Activated CD8-positive, alpha-beta T cell treated with anti-CD3 and anti-CD28 coated beads, Interleukin-2, amount 10 ng/mL, durations not matched to agents 7 days and 5 days (primary cell): ENCODE measurements around the gene SOS1. TPM values are rescaled to one million over a fixed set of nuclear protein-coding genes. Genes with fewer than 3 reads are reported as not detected.

Source experiments
- ATAC-seq: fragments of 150-1000 bp; cut with Tn5 transposase; one replicate; pipeline ENCODE4 v1.10.0; 2021; ENCODE audit warnings: moderate library complexity
- CTCF ChIA-PET: fragments of 350-600 bp; sonication (Branson Sonifier 250); formaldehyde crosslinking; loops from one replicate; lab custom pipeline; 2021; ENCODE audit warnings: antibody characterized with exemption; lab: Charles Lee
- POLR2A ChIA-PET: fragments of 350-600 bp; sonication (Branson Sonifier 250); formaldehyde crosslinking; loops from one replicate; lab custom pipeline; 2021; ENCODE audit warnings: antibody characterized with exemption; lab: Charles Lee
- DNase-seq: peaks from one replicate; pipeline ENCODE4 v3.0.0-alpha.2; 2020
- H3K27ac Mint-ChIP-seq: one replicate; pipeline ENCODE4 v1.8.0; 2021; ENCODE audit warnings: mild to moderate bottlenecking, mixed read lengths
- H3K27me3 Mint-ChIP-seq: one replicate; pipeline ENCODE4 v1.8.0; 2021; ENCODE audit warnings: low read depth, mixed read lengths
- H3K36me3 Mint-ChIP-seq: one replicate; pipeline ENCODE4 v1.8.0; 2021; ENCODE audit warnings: low read depth, mixed read lengths
- H3K4me1 Mint-ChIP-seq: one replicate; pipeline ENCODE4 v1.8.0; 2021; ENCODE audit warnings: low read depth, mixed read lengths
- H3K4me3 Mint-ChIP-seq: one replicate; pipeline ENCODE4 v1.8.0; 2021; ENCODE audit warnings: mild to moderate bottlenecking, mixed read lengths
- H3K9me3 Mint-ChIP-seq: one replicate; pipeline ENCODE4 v1.8.0; 2022; ENCODE audit warnings: mixed read lengths; ENCODE audit not compliant: insufficient read depth
- total RNA-seq, 2 experiments: library from RNA; stranded (reverse); gene quantifications; one replicate each; pipeline ENCODE4 v1.2.3, GENCODE V29; 2021

The SOS1 gene
- total RNA-seq, 2 experiments from 2014 or later: 209 to 243 TPM

- no peaks in the 10 kb centered on the region for H3K9me3 Mint-ChIP-seq
- H3K36me3 Mint-ChIP-seq: peaks cover 59% of the 10 kb centered on the region
- CTCF ChIA-PET: interaction anchor here (1.3 kb wide), 1 partner anchor 238 kb away, joined by 10 read pairs; no protein-coding TSS in a partner anchor
- H3K4me1 Mint-ChIP-seq: peaks cover 10% of the 10 kb centered on the region
- no peaks in the 10 kb centered on the region for H3K27me3 Mint-ChIP-seq
- no peak overlapping the region for H3K4me3 Mint-ChIP-seq
- H3K27ac Mint-ChIP-seq: peak overlapping the region; percentile 58
- DNase-seq: no peak
- POLR2A ChIA-PET: no interaction called here
- no peak for ATAC-seq
Measured at GRCh38 chr2:38991899-38992298, 129.0 kb downstream of the SOS1 start.

- DNase-seq: no peak
- CTCF ChIA-PET: interaction anchor here (1.0 to 2.8 kb wide), 4 partner anchors 11 to 241 kb away, joined by 3 to 7 read pairs (median 6); no protein-coding TSS in a partner anchor
- POLR2A ChIA-PET: no interaction called here
- peaks cover 59% of the 10 kb centered on the region for H3K36me3 Mint-ChIP-seq
- no peak overlapping the region for H3K27ac Mint-ChIP-seq
- no peak overlapping the region for H3K4me3 Mint-ChIP-seq
- no peak for ATAC-seq
- H3K27me3 Mint-ChIP-seq: no peaks in the 10 kb centered on the region
- H3K9me3 Mint-ChIP-seq: no peaks in the 10 kb centered on the region
- peaks cover 3% of the 10 kb centered on the region for H3K4me1 Mint-ChIP-seq
Measured at GRCh38 chr2:38988716-38989115, 132.1 kb downstream of the SOS1 start.

- ChIA-PET POLR2A (no interaction called here), CTCF (interaction anchor here (1.1 kb wide), 1 partner anchor 247 kb away, joined by 4 read pairs; no protein-coding TSS in a partner anchor)
- Mint-ChIP-seq H3K9me3 (no peaks in the 10 kb centered on the region), H3K4me1 (no peaks in the 10 kb centered on the region), H3K27ac (no peak overlapping the region), H3K4me3 (no peak overlapping the region), H3K27me3 (no peaks in the 10 kb centered on the region), H3K36me3 (peaks cover 63% of the 10 kb centered on the region)
- no peak for ATAC-seq
- DNase-seq: no peak
Measured at GRCh38 chr2:38982498-38982897, 138.4 kb downstream of the SOS1 start.

GRCh38 chr2:38981670-38982357 lies 139.0 kb downstream of the SOS1 start:
- Mint-ChIP-seq H3K36me3 (peaks cover 59% of the 10 kb centered on the region), H3K9me3 (no peaks in the 10 kb centered on the region), H3K27ac (no peak overlapping the region), H3K4me1 (no peaks in the 10 kb centered on the region), H3K27me3 (no peaks in the 10 kb centered on the region), H3K4me3 (no peak overlapping the region)
- ChIA-PET POLR2A (no interaction called here), CTCF (interaction anchor here (1.1 kb wide), 1 partner anchor 247 kb away, joined by 4 read pairs; no protein-coding TSS in a partner anchor)
- DNase-seq: no peak
- ATAC-seq: no peak

GRCh38 chr2:38981003-38981669 lies 139.7 kb downstream of the SOS1 start:
- Mint-ChIP-seq H3K4me3 (no peak overlapping the region), H3K36me3 (peaks cover 55% of the 10 kb centered on the region), H3K9me3 (no peaks in the 10 kb centered on the region), H3K4me1 (no peaks in the 10 kb centered on the region), H3K27me3 (no peaks in the 10 kb centered on the region), H3K27ac (no peak overlapping the region)
- DNase-seq (no peak), ATAC-seq (no peak)
- ChIA-PET POLR2A (interaction anchor here (0.9 kb wide), 1 partner anchor 531 kb away, joined by 3 read pairs; no protein-coding TSS in a partner anchor), CTCF (no interaction called here)

- Mint-ChIP-seq H3K36me3 (peaks cover 43% of the 10 kb centered on the region), H3K27ac (peak overlapping the region; percentile 72), H3K9me3 (no peaks in the 10 kb centered on the region), H3K27me3 (no peaks in the 10 kb centered on the region), H3K4me1 (no peaks in the 10 kb centered on the region), H3K4me3 (no peak overlapping the region)
- ChIA-PET CTCF (interaction anchor here (1.2 to 1.6 kb wide), 2 partner anchors 31 to 251 kb away, joined by 3 read pairs; no protein-coding TSS in a partner anchor), POLR2A (no interaction called here)
- ATAC-seq: no peak
- no peak for DNase-seq
Measured at GRCh38 chr2:38978908-38979307, 141.9 kb downstream of the SOS1 start.

- CTCF ChIA-PET: interaction anchor here (1.2 to 1.6 kb wide), 2 partner anchors 31 to 251 kb away, joined by 3 read pairs; no protein-coding TSS in a partner anchor
- ATAC-seq: no peak
- POLR2A ChIA-PET: no interaction called here
Measured at GRCh38 chr2:38978296-38978903, 142.5 kb downstream of the SOS1 start.

GRCh38 chr2:38977047-38977446 lies 143.8 kb downstream of the SOS1 start:
- Mint-ChIP-seq H3K4me1 (no peaks in the 10 kb centered on the region), H3K27me3 (no peaks in the 10 kb centered on the region), H3K4me3 (no peak overlapping the region), H3K27ac (no peak overlapping the region), H3K9me3 (no peaks in the 10 kb centered on the region), H3K36me3 (peaks cover 32% of the 10 kb centered on the region)
- ATAC-seq: no peak
- ChIA-PET CTCF (no interaction called here), POLR2A (no interaction called here)
- DNase-seq: no peak

More at GRCh38 chr2:38978296-38978903, 142.5 kb downstream of the SOS1 start:
- Mint-ChIP-seq H3K27ac (peak overlapping the region; percentile 72), H3K36me3 (peaks cover 39% of the 10 kb centered on the region), H3K4me3 (no peak overlapping the region), H3K4me1 (no peaks in the 10 kb centered on the region), H3K9me3 (no peaks in the 10 kb centered on the region), H3K27me3 (no peaks in the 10 kb centered on the region)
- DNase-seq: no peak

- CTCF ChIA-PET: no interaction called here
Measured at GRCh38 chr2:38975042-38975441, 145.8 kb downstream of the SOS1 start.

GRCh38 chr2:38973266-38973665 lies 147.6 kb downstream of the SOS1 start:
- POLR2A ChIA-PET: no interaction called here
- Mint-ChIP-seq H3K27ac (no peak overlapping the region), H3K4me3 (no peak overlapping the region), H3K4me1 (no peaks in the 10 kb centered on the region), H3K36me3 (peaks cover 8% of the 10 kb centered on the region), H3K9me3 (no peaks in the 10 kb centered on the region), H3K27me3 (peaks cover 4% of the 10 kb centered on the region)
- ATAC-seq: no peak
- CTCF ChIA-PET: interaction anchor here (1.3 kb wide), 1 partner anchor 256 kb away, joined by 3 read pairs; no protein-coding TSS in a partner anchor
- no peak for DNase-seq

More at GRCh38 chr2:38975042-38975441, 145.8 kb downstream of the SOS1 start:
- peaks cover 20% of the 10 kb centered on the region for H3K36me3 Mint-ChIP-seq
- no peak overlapping the region for H3K27ac Mint-ChIP-seq
- POLR2A ChIA-PET: no interaction called here
- H3K27me3 Mint-ChIP-seq: peaks cover under 1% of the 10 kb centered on the region
- no peaks in the 10 kb centered on the region for H3K9me3 Mint-ChIP-seq
- no peak overlapping the region for H3K4me3 Mint-ChIP-seq
- no peaks in the 10 kb centered on the region for H3K4me1 Mint-ChIP-seq
- ATAC-seq: no peak
- no peak for DNase-seq

GRCh38 chr2:38971377-38971776 lies 149.5 kb downstream of the SOS1 start:
- Mint-ChIP-seq H3K27me3 (peaks cover 4% of the 10 kb centered on the region), H3K27ac (no peak overlapping the region), H3K4me1 (no peaks in the 10 kb centered on the region), H3K9me3 (no peaks in the 10 kb centered on the region), H3K4me3 (no peak overlapping the region), H3K36me3 (peaks cover 4% of the 10 kb centered on the region)
- no peak for ATAC-seq
- CTCF ChIA-PET: interaction anchor here (2.6 kb wide), 1 partner anchor 24 kb away, joined by 11 read pairs; no protein-coding TSS in a partner anchor
- no peak for DNase-seq
- POLR2A ChIA-PET: no interaction called here
